IMR-90 (cell line): ENCODE data around the gene GPR173. TPM values are rescaled to one million over a fixed set of nuclear protein-coding genes. Genes with fewer than 3 reads are reported as not detected.

ENCODE experiments used
- ATAC-seq: fragments of 200-7000 bp; cut with Tn5 transposase; 2 replicates; pipeline ENCODE4 v1.9.1; 2020; ENCODE audit warnings: low read depth, mild to moderate bottlenecking, moderate library complexity
- BruUV-seq: library from RNA; stranded (reverse); fragments of 400-500 nt; replicated peaks from 2 replicates; lab custom pipeline; 2021; lab: Mats Ljungman, UMichigan
- CTCF ChIA-PET: fragments of 300-600 bp; formaldehyde crosslinking; extraction: SDS; loops from one replicate; lab custom pipeline; 2021; ENCODE audit warnings: antibody characterized with exemption; lab: Yijun Ruan, JAX
- POLR2A ChIA-PET: fragments of 300-600 bp; sonication (Branson Sonifier 250); formaldehyde crosslinking; loops from one replicate; lab custom pipeline; 2022; ENCODE audit warnings: antibody characterized with exemption; ENCODE audit not compliant: unreplicated experiment; lab: Charles Lee
- DNase-seq: peaks from one replicate; pipeline ENCODE4 v3.0.0; 2013
- H2AFZ ChIP-seq: replicated peaks from 2 replicates; pipeline ENCODE3; 2013; ENCODE audit warnings: low read length, mild to moderate bottlenecking; ENCODE audit not compliant: poor library complexity
- H2AK5ac ChIP-seq: 2 replicates; pipeline ENCODE4 v1.6.1; 2013; ENCODE audit warnings: low read depth, low read length, inconsistent platforms
- H2AK9ac ChIP-seq: replicated peaks from 2 replicates; pipeline ENCODE3; 2013; ENCODE audit warnings: mild to moderate bottlenecking, low read depth, low read length, moderate library complexity; ENCODE audit not compliant: poor library complexity
- H2BK120ac ChIP-seq: 2 replicates; pipeline ENCODE4 v1.6.1; 2013; ENCODE audit warnings: low read depth, low read length, inconsistent platforms
- H2BK15ac ChIP-seq: 3 replicates; pipeline ENCODE4 v1.6.1; 2013; ENCODE audit warnings: low read depth, low read length, inconsistent platforms
- H2BK20ac ChIP-seq: 2 replicates; pipeline ENCODE4 v1.6.1; 2013; ENCODE audit warnings: low read depth, mild to moderate bottlenecking, inconsistent platforms, low read length, moderate library complexity
- H2BK5ac ChIP-seq: 2 replicates; pipeline ENCODE4 v1.6.1; 2013; ENCODE audit warnings: mild to moderate bottlenecking, low read depth, low read length, inconsistent platforms; ENCODE audit not compliant: poor library complexity, severe bottlenecking
- H3K14ac ChIP-seq: replicated peaks from 2 replicates; pipeline ENCODE4 v1.6.1; 2013; ENCODE audit warnings: low read depth, low read length, inconsistent platforms
- H3K18ac ChIP-seq: 2 replicates; pipeline ENCODE4 v1.6.1; 2013; ENCODE audit warnings: low read depth, low read length, control low read depth
- H3K23ac ChIP-seq: 2 replicates; pipeline ENCODE4 v1.6.1; 2013; ENCODE audit warnings: low read depth, low read length, inconsistent platforms
- H3K27ac ChIP-seq: 2 replicates; pipeline ENCODE4 v1.5.1; 2013; ENCODE audit warnings: mild to moderate bottlenecking, control low read depth, low read length; ENCODE audit not compliant: insufficient read depth
- H3K27me3 ChIP-seq: 2 replicates; pipeline ENCODE4 v1.6.1; 2013; ENCODE audit warnings: low read length; ENCODE audit not compliant: control insufficient read depth, insufficient read depth
- H3K36me3 ChIP-seq: 2 replicates; pipeline ENCODE4 v1.6.1; 2013; ENCODE audit warnings: low read length, mixed read lengths; ENCODE audit not compliant: control insufficient read depth, insufficient read depth
- H3K4ac ChIP-seq: 2 replicates; pipeline ENCODE4 v1.6.1; 2013; ENCODE audit warnings: low read depth, low read length, inconsistent platforms
- H3K4me1 ChIP-seq: 2 replicates; pipeline ENCODE4 v1.6.1; 2013; ENCODE audit warnings: low read length, mixed read lengths; ENCODE audit not compliant: control insufficient read depth, insufficient read depth
- H3K4me2 ChIP-seq: 2 replicates; pipeline ENCODE4 v1.6.1; 2013; ENCODE audit warnings: low read depth, mild to moderate bottlenecking, control low read depth, low read length, moderate library complexity
- H3K4me3 ChIP-seq: 2 replicates; pipeline ENCODE4 v1.5.1; 2013; ENCODE audit warnings: low read depth, mild to moderate bottlenecking, control low read depth, low read length, moderate library complexity; ENCODE audit not compliant: insufficient read depth
- H3K56ac ChIP-seq: 2 replicates; pipeline ENCODE4 v1.6.1; 2013; ENCODE audit warnings: low read length, inconsistent platforms; ENCODE audit not compliant: insufficient read depth; ENCODE audit errors: extremely low read depth
- H3K79me1 ChIP-seq, 2 experiments: 2 replicates each; pipeline ENCODE4 v1.6.1; 2013; ENCODE audit warnings: low read length in 2 of 2, inconsistent platforms in 1 of 2, low read depth in 1 of 2
- H3K9ac ChIP-seq: 2 replicates; pipeline ENCODE4 v1.6.1; 2013; ENCODE audit warnings: low read depth, low read length, control low read depth
- H3K9me1 ChIP-seq: 2 replicates; pipeline ENCODE4 v1.6.1; 2013; ENCODE audit warnings: low read length, inconsistent platforms; ENCODE audit not compliant: insufficient read depth
- H3K9me3 ChIP-seq: 2 replicates; pipeline ENCODE4 v1.6.1; 2013; ENCODE audit warnings: low read length; ENCODE audit not compliant: control insufficient read depth, insufficient read depth
- H4K20me1 ChIP-seq: 2 replicates; pipeline ENCODE4 v1.6.1; 2013; ENCODE audit warnings: low read length, inconsistent platforms; ENCODE audit not compliant: insufficient read depth
- H4K5ac ChIP-seq: 2 replicates; pipeline ENCODE4 v1.6.1; 2013; ENCODE audit warnings: mild to moderate bottlenecking, low read depth, low read length, control low read depth
- H4K8ac ChIP-seq, 2 experiments: 2 replicates each; pipeline ENCODE4 v1.6.1; 2013; ENCODE audit warnings: low read depth in 2 of 2, low read length in 2 of 2, control low read depth in 1 of 2, inconsistent platforms in 1 of 2
- H4K91ac ChIP-seq: 2 replicates; pipeline ENCODE4 v1.6.1; 2013; ENCODE audit warnings: low read depth, low read length, inconsistent platforms; ENCODE audit not compliant: insufficient read depth
- BHLHE40 ChIP-seq: fragments of 150-350 bp; IDR thresholded peaks from 2 replicates; pipeline ENCODE4 v1.6.1; 2016; ENCODE audit warnings: mild to moderate bottlenecking, low read depth, low read length
- CEBPB ChIP-seq: IDR thresholded peaks from 2 replicates; pipeline ENCODE4 v1.6.1; 2012; ENCODE audit warnings: low read depth, low read length, improper control_type of control experiment
- MAFK ChIP-seq: IDR thresholded peaks from 2 replicates; pipeline ENCODE4 v1.6.1; 2012; ENCODE audit warnings: low read depth, low read length, improper control_type of control experiment
- MAZ ChIP-seq: IDR thresholded peaks from 2 replicates; pipeline ENCODE4 v1.6.1; 2012; ENCODE audit warnings: low read depth, mild to moderate bottlenecking, low read length, improper control_type of control experiment, moderate library complexity, borderline replicate concordance
- MXI1 ChIP-seq: IDR thresholded peaks from 2 replicates; pipeline ENCODE4 v1.6.1; 2012; ENCODE audit warnings: low read depth, mild to moderate bottlenecking, low read length, moderate library complexity, borderline replicate concordance
- SMC3 ChIP-seq: fragments of 150-350 bp; IDR thresholded peaks from 2 replicates; pipeline ENCODE4 v1.6.1; 2016; ENCODE audit warnings: low read depth, mild to moderate bottlenecking, antibody characterized with exemption, low read length, moderate library complexity
- WGBS, 2 experiments: methylation state at CpG; one replicate each; pipeline versions ENCODE4 v1.1.5 to v1.1.7; 2013; ENCODE audit warnings: missing lambda C conversion rate in 2 of 2; ENCODE audit not compliant: insufficient read length in 1 of 2; ENCODE audit errors: extremely low coverage in 2 of 2; 5-methylcytosine and 5-hydroxymethylcytosine counted together
- dilution Hi-C: fragments of 300-500 bp; cut with HindIII; formaldehyde crosslinking; loops from one replicate; pipeline ENCODE4 v1.14.3; 2018; ENCODE audit warnings: low sequenced_read_pairs; ENCODE audit not compliant: unreplicated experiment
- in situ Hi-C: fragments of 300-500 bp; cut with MboI; formaldehyde crosslinking; loops from 3 replicates; pipeline ENCODE4 v1.14.3; 2019; ENCODE audit warnings: low sequenced_read_pairs, inconsistent platforms, mixed read lengths
- intact Hi-C: fragments of 100-400 bp; cut with micrococcal nuclease; formaldehyde crosslinking; loops from 2 replicates; pipeline ENCODE4 v1.10.0; 2022
- polyA plus RNA-seq, 3 experiments: library from polyadenylated mRNA; depleted of rRNA; stranded (reverse); fragments of >200 nt; gene quantifications; 2 replicates each; pipeline ENCODE4 v1.2.3, GENCODE V29; 2012; ENCODE audit warnings: low replicate concordance in 1 of 3
- total RNA-seq: library from RNA; depleted of rRNA; stranded (reverse); fragments of >200 nt; gene quantifications from 2 replicates; pipeline ENCODE4 v1.2.3, GENCODE V29; 2012
- TF ChIP-seq, protein P1 (sequence below): fragments of 150-350 bp; IDR thresholded peaks from 2 replicates; pipeline ENCODE4 v1.6.1; 2017; ENCODE audit warnings: mild to moderate bottlenecking, antibody characterized with exemption, low read length, low read depth
- TF ChIP-seq, protein P2 (sequence below): conservative IDR thresholded peaks from 2 replicates; pipeline ENCODE4 v1.5.1; 2012; ENCODE audit warnings: mild to moderate bottlenecking, low read depth, low read length, improper control_type of control experiment
- TF ChIP-seq, protein P3 (sequence below): fragments of 150-350 bp; IDR thresholded peaks from 2 replicates; pipeline ENCODE4 v1.6.1; 2016; ENCODE audit warnings: low read depth, mild to moderate bottlenecking, low read length, moderate library complexity, borderline replicate concordance

Gene GPR173
- total and polyA plus RNA-seq, 2 of the 4 experiments (the other 2 are of a cell fraction), result 0.90 to 6.1 TPM

DNA sequence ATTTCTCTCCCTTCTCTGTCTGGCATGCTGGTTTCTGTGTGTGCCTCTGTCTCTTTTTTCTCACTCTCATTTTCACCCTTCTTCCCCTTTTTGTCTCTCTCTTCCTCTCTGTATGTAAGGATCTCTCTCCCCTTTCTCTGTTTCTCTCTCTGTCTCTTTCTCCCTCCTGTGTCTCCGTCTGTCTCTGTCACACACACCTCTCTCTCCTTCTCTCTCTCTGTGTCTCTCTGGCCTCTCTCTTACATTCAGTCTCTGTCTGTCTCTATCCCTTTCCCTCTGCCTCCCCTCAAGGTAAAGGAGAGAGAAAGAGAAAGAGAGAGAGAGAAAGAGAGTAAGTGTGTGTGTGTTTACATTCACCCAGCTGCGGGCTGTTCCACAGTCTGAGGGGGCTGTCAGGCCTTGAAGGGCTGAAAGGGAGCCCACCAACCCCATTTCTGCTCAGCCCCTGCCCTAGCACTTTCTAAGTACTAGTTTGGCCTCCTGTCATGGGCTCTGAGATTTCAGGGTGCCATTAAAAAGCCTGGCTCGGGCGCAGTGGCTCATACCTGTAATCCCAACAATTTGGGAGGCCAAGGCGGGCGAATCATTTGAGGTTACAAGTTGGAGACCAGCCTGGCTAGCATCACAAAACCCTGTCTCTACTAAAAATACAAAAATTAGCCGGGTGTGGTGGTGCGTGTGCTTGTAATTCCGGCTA, 24.0 kb downstream of the GPR173 start (continued):
- TF ChIP-seq MAZ (no peak), MXI1 (no peak)
- TF ChIP-seq, protein P1, sequence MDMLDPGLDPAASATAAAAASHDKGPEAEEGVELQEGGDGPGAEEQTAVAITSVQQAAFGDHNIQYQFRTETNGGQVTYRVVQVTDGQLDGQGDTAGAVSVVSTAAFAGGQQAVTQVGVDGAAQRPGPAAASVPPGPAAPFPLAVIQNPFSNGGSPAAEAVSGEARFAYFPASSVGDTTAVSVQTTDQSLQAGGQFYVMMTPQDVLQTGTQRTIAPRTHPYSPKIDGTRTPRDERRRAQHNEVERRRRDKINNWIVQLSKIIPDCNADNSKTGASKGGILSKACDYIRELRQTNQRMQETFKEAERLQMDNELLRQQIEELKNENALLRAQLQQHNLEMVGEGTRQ, result no peak

DNA sequence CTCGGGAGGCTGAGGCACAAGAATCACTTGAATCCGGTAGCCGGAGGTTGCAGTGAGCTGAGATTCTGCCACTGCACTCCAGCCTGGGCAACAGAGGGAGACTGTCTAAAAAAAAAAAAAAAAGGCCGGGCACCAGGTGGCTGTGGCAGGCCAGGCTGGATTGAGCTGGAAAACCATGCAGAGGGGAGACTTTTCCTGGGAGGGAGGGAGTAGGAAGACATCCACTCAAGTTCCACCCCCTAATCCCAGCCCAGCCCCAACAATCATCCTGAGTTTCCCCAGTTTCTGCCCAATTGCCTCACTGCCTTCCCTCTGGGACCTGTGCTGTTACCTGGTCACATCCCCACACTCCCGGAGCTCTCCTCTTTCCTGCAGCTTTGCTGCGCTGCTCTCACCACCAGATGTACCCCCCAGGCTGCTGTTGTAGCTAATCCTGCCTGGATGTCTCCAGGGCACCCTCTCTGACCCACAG, 24.6 kb downstream of the GPR173 start:
- Histone ChIP-seq H3K4me2 (no peak overlapping the region), H4K5ac (no peak overlapping the region), H3K36me3 (peaks cover 13% of the 10 kb centered on the region), H2BK5ac (no peak overlapping the region), H3K4me3 (no peak overlapping the region), H3K4me1 (peaks cover 2% of the 10 kb centered on the region; the same call in 1 of the 2 replicates), H3K23ac (no peak overlapping the region), H2BK15ac (no peak overlapping the region), H3K27me3 (no peaks in the 10 kb centered on the region; the same call in 1 of the 2 replicates), H3K4ac (no peak overlapping the region), H4K20me1 (peaks cover 17% of the 10 kb centered on the region), H3K14ac (no peak overlapping the region), H4K91ac (no peak overlapping the region), H3K27ac (no peak overlapping the region), H2AK9ac (no peak overlapping the region), H2BK120ac (no peak overlapping the region), H2BK20ac (no peak overlapping the region), H3K79me1 (peaks cover 0 to 26% of the 10 kb centered on the region in 2 experiments; a peak in 2 of 4 replicates), H2AFZ (no peak overlapping the region), H4K8ac (no peak overlapping the region), H2AK5ac (no peak overlapping the region), H3K9me3 (no peaks in the 10 kb centered on the region), H3K9me1 (peaks cover 3% of the 10 kb centered on the region; the same call in 1 of the 2 replicates), H3K56ac (no peak overlapping the region), H3K18ac (no peak overlapping the region), H3K9ac (no peak overlapping the region)
- CTCF ChIA-PET, result no interaction called here
- no TSS peak for BruUV-seq
- intact Hi-C loops, result no loop called here
- in situ Hi-C loops, result no loop called here
- DNase-seq (no peak), ATAC-seq (no peak)
- 52% methylated on average over 3 of the region's 6 CpGs; no CpG with 5 or more reads in 1 of the 2 experiments for WGBS, 2 experiments
- dilution Hi-C loops, result no loop called here
- POLR2A ChIA-PET, result no interaction called here
- TF ChIP-seq SMC3 (no peak), MAFK (no peak), MAZ (no peak), BHLHE40 (no peak), CEBPB (no peak), MXI1 (no peak)
- TF ChIP-seq, protein P2, sequence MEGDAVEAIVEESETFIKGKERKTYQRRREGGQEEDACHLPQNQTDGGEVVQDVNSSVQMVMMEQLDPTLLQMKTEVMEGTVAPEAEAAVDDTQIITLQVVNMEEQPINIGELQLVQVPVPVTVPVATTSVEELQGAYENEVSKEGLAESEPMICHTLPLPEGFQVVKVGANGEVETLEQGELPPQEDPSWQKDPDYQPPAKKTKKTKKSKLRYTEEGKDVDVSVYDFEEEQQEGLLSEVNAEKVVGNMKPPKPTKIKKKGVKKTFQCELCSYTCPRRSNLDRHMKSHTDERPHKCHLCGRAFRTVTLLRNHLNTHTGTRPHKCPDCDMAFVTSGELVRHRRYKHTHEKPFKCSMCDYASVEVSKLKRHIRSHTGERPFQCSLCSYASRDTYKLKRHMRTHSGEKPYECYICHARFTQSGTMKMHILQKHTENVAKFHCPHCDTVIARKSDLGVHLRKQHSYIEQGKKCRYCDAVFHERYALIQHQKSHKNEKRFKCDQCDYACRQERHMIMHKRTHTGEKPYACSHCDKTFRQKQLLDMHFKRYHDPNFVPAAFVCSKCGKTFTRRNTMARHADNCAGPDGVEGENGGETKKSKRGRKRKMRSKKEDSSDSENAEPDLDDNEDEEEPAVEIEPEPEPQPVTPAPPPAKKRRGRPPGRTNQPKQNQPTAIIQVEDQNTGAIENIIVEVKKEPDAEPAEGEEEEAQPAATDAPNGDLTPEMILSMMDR, result no peak
- TF ChIP-seq, protein P3, sequence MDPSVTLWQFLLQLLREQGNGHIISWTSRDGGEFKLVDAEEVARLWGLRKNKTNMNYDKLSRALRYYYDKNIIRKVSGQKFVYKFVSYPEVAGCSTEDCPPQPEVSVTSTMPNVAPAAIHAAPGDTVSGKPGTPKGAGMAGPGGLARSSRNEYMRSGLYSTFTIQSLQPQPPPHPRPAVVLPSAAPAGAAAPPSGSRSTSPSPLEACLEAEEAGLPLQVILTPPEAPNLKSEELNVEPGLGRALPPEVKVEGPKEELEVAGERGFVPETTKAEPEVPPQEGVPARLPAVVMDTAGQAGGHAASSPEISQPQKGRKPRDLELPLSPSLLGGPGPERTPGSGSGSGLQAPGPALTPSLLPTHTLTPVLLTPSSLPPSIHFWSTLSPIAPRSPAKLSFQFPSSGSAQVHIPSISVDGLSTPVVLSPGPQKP, result no peak
- TF ChIP-seq, protein P1, result no peak
